HuH-7 (cell line): ENCODE results near the gene LRRTM4.
"Not testable (repeated sequence)": the region's sequence is repeated elsewhere in the genome, so short reads cannot be mapped to it uniquely, and the experiment has no call there.

Source experiments
- DNase-seq: peaks from one replicate; pipeline ENCODE4 v3.0.0; 2011; ENCODE audit warnings: low spot score

The LRRTM4 gene

DNA sequence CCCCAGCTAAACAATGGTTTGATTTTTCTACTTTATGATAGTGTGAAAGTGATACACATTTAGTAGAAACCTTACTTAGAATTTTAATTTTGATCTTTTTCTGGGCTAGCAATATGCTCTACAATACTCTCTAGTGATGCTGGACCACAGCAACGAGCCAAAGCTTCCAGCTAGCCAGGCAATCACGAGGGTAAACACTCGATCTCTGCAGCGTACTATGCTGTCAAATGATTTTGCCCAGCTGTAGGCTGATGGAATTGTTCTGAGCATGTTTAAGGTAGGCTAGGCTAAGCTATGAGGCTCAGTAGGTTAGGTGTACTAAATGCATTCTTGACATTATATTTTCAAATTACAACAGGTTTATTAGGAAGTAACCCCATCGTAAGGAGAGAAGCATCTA, 207.5 kb downstream of the LRRTM4 start:
- no peak for DNase-seq

- DNase-seq = no peak
Measured at GRCh38 chr2:77310416-77310815, 211.8 kb downstream of the LRRTM4 start.

- no peak for DNase-seq
Measured at GRCh38 chr2:77309725-77310124, 212.5 kb downstream of the LRRTM4 start.

- no peak for DNase-seq
Measured at GRCh38 chr2:77301441-77301840, 220.7 kb downstream of the LRRTM4 start.

DNA sequence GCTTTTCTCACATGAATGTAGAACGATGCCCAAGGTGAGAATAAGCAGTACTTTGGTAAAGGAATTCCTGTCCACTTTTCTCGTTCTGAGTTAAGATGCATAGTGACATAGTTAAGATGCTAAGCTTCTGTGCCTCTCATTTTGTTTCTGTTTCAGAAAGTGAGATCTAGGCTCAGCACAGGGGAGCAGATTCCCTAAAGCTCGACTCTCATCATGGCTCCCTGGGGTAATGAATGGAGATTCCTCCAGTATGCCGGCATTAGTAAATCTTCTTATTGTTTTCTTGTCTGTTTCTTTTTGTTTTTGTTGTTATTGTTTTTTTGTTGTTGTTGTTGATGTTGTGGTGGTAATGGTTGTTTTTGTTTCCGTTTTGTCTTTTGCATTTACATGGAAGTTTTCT, 225.4 kb downstream of the LRRTM4 start:
- DNase-seq = no peak

- no peak for DNase-seq
Measured at GRCh38 chr2:77294474-77294873, 227.7 kb downstream of the LRRTM4 start.

GRCh38 chr2:77284353-77284752, 237.8 kb downstream of the LRRTM4 start:
- no peak for DNase-seq

DNA sequence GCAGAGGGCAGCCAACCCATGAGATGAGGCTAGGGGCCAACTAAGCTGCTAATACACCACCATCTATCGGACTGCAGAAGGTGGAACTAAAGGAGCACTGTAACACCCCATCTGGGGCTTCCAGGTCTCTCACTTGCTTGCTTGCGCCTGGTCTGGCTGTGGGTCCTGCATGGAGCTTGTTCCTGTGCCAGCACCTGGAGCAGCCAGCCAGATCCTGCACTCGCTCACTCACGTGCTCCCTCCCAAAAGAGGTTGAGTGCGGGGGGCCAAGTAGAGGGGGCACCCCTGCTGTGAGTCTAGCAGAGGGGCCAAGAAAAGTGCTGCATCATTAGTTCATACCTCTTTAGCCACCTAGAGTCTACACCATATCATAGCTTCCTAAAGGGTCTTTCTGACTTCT, 250.9 kb downstream of the LRRTM4 start:
- DNase-seq = no peak

DNA sequence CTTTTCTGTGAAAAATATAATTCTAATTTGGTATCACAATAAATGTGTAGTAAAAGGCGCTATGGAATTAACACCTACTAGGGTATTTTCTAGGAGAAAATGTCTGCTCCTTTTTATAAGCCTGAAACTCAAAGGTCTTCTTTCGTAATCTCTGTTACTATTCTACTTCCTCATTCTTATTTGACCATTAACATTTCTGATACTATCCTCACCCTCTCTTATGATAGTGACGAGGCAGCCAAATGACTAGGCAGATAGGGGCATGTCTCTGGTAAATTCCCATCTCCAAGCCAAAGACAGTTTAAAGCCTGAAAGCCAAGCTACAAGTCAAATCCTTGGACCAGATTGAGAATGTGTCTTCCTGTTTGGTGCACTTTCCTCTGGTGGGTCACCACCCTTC, 251.7 kb downstream of the LRRTM4 start:
- DNase-seq = no peak

- DNase-seq = no peak
Measured at GRCh38 chr2:77268626-77269025, 253.6 kb downstream of the LRRTM4 start.

DNA sequence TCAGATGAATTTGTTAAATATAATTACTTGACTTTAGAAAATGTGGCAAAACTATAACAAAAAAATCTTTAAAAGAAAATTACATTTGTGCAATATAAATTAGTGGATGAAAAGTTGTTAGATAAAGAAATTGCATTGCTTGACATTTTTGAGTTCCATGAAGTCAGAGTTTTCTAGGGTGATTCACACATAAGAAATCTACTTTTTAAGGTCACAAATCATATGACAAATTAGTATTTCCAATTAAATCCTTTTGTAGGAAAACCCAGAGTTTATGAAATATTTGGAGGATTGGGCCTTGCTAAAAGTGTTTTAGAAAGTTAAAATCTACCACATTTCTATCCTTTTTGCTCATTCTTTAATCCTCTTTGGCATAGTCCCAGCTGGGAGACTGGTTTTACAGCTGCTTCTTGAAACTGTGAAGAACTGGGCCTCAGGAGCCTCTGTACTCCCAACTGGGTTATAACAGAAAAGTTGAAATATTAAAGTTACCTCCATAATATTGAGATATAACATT, 289.2 kb downstream of the LRRTM4 start:
- no peak for DNase-seq

- DNase-seq = no peak
Measured at GRCh38 chr2:77228391-77228790, 293.8 kb downstream of the LRRTM4 start.

DNA sequence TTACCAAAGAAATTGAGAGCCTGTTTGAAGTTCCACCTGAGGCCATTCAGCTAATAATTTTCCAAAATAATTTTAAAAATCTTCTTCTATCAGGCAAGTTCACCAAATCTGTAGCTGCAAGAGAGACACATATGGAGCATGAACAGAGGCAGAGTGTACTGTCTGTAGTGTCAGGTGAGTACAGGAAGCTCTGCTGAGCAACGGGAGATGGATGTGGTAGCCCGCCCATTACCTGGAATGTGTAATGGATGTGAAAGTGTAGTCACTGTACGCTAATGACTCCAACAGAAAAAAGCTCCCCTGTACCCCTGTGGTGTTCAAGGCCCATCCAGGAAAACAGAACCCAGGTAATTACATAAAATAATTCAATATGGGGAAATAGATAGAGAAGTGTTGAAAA, 311.5 kb downstream of the LRRTM4 start:
- no peak for DNase-seq

DNA sequence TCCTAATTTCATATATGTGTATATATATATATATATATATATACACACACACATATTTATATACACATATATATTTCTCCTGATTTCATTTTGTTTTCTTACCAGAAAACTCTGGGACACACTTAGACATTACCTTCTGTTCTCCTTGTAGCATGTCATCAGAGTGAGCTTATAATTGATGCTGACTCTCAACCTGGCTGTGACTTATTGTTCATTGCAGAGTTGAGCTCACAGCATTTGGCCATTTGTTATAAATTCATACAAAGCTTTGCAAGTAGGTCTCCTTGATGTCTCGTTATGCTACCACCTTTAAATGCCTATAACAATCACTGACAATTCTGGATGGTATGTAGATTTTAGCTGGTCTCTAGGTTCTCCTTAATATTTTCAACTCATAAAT, 314.8 kb downstream of the LRRTM4 start:
- no peak for DNase-seq

DNA sequence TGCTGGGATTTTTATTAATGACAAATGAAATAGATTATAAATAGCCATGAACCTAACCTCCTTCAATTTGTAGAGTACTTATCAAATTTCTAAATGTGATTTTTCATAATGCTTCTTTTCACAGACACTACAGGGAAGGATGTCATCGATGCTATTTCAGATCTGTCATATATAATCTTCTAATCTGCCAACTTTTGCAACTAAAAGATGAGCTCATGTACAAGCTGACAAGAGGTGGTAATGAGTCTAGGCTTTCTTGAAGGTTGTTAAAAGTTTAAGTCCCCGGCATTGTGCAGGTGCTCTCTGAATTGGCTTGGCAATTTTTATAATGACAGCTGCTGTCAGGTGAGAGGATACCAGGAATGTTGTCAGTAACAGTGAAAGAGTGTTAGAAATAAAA, 320.4 kb downstream of the LRRTM4 start:
- DNase-seq = no peak

- DNase-seq = no peak
Measured at GRCh38 chr2:77199411-77199810, 322.8 kb downstream of the LRRTM4 start.

- DNase-seq = no peak
Measured at GRCh38 chr2:77193858-77194448, 328.2 kb downstream of the LRRTM4 start.

- DNase-seq = no peak
Measured at GRCh38 chr2:77192811-77193289, 329.3 kb downstream of the LRRTM4 start.

- no peak for DNase-seq
Measured at GRCh38 chr2:77191665-77192064, 330.5 kb downstream of the LRRTM4 start.

DNA sequence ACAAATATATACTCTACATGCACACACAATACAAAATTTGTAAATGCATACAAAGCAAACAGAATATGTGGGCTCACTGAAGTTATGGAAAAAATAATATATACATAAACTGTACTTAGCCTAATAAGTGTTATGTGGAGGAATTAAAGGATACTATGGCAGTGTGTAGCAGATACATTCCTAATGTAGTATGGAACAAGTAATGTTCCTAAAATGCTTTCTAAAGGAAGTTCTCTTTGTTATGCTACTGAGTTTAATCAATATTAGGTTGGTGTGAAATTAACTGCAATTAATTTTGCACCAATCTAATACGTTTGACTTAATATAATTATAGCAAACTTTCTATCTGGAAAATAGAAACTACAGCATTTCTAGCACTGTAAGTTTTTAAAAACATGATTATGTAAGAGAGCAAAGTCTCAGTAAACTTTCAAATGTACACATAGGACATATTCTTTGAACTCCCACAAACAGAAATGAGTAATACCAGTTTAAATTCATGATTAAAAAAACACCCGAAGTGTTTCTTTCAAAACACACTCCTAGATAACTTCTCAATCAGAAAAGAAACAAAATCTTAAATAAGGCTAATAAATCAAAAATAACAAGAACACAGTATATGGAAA, 331.3 kb downstream of the LRRTM4 start:
- no peak for DNase-seq

- no peak for DNase-seq
Measured at GRCh38 chr2:77185052-77185451, 337.1 kb downstream of the LRRTM4 start.

DNA sequence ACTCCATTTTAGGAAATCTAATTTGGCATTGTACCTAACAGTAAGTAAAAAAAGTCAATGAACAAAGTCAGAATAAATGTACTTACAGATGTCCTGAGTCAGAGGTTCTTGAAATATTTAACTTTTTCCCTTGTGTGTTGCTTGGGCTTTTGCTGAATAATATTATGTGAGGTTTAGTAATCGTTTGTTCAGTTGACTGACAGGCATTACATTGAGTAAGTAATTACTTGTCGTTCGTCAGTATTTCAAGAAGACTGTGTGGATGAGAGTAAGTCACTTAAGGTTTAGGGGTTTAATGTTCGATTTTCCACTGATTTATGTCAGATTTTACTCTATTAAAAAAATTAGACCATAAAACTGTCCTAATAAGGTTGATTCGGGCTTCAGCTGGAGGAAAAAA, 342.9 kb downstream of the LRRTM4 start:
- no peak for DNase-seq

DNA sequence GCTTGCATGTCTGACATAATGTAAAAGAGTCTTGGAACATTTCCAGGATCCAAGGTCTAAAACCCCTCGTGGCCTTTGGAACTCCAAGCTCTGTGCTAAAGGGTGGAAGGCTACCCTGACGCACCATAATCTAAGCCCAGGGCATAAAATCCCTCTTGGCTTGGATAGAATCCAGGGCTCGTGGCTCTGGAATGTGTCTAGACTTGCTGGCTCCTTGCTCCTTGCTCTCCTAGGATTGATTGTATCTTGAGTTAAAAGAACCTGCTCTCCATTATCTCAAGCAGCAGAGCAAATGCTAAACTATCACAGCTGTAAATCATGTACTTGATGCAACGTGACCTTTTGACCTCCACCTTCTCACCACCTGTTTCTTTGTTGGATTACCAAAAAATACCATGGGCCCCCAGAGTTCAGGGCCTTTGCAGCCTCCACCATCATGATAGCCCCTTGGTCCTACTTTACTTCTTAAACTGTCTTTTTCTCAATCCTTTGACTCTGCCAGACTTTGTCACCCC, 346.9 kb downstream of the LRRTM4 start:
- DNase-seq = not testable (repeated sequence)

- no peak for DNase-seq
Measured at GRCh38 chr2:77169426-77169825, 352.8 kb downstream of the LRRTM4 start.
